T-helper 2 cell treated with Interferon-gamma antibody and Interleukin-4, amounts not matched to agents 5 μg/mL and 100 μg/mL, for 36 hours (primary cell): Measurements from ENCODE around the gene CDKL2.
A peak's percentile ranks its signal among the peaks of the same experiment; 100 is the strongest.
"Not testable (repeated sequence)": the region's sequence is repeated elsewhere in the genome, so short reads cannot be mapped to it uniquely, and the experiment has no call there.

Experiments
- DNase-seq: peaks from one replicate; pipeline ENCODE4 v3.0.0; 2021; ENCODE audit warnings: low spot score
- H3K27ac Mint-ChIP-seq: one replicate; pipeline ENCODE4 v1.8.0; 2021; ENCODE audit warnings: mild to moderate bottlenecking, mixed read lengths
- H3K27me3 Mint-ChIP-seq: one replicate; pipeline ENCODE4 v1.8.0; 2021; ENCODE audit warnings: low read depth, mixed read lengths
- H3K36me3 Mint-ChIP-seq: one replicate; pipeline ENCODE4 v1.8.0; 2021; ENCODE audit warnings: low read depth, mixed read lengths
- H3K4me1 Mint-ChIP-seq: one replicate; pipeline ENCODE4 v1.8.0; 2021; ENCODE audit warnings: low read depth, mixed read lengths
- H3K4me3 Mint-ChIP-seq: one replicate; pipeline ENCODE4 v1.8.0; 2022; ENCODE audit warnings: mild to moderate bottlenecking, moderate library complexity, mixed read lengths
- H3K9me3 Mint-ChIP-seq: one replicate; pipeline ENCODE4 v1.8.0; 2021; ENCODE audit warnings: mixed read lengths

The CDKL2 gene

GRCh38 chr4:75561789-75562188 is 68.5 kb downstream of the CDKL2 start:
- peaks cover 8% of the 10 kb centered on the region for H3K4me1 Mint-ChIP-seq
- DNase-seq, result no peak

DNA sequence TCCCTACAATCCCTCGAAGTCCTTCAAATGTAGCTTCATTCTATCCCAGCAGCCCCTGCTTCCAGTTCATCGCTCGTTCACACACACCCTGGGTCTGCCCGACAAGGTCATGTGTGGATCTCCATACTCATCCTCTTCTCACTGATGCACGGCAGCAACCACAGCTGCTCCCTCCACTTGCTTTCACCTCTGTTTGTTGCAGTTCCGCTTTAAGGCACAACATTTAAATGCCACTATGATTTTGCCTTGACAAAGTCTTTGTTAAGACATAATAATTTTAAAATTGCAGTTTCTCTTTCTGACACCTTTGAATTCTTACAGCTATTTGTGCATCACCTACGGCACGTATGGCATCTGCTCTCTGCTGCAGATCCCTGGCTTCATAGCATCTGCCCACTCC is 72.6 kb downstream of the CDKL2 start:
- Mint-ChIP-seq H3K36me3 (no peaks in the 10 kb centered on the region), H3K4me3 (no peak overlapping the region), H3K27ac (no peak overlapping the region), H3K4me1 (peaks cover 4% of the 10 kb centered on the region), H3K27me3 (peaks cover 19% of the 10 kb centered on the region), H3K9me3 (no peaks in the 10 kb centered on the region)
- DNase-seq, result no peak

More at GRCh38 chr4:75561789-75562188, 68.5 kb downstream of the CDKL2 start:
- no peaks in the 10 kb centered on the region for H3K9me3 Mint-ChIP-seq
- H3K4me3 Mint-ChIP-seq, result no peak overlapping the region
- H3K27ac Mint-ChIP-seq, result no peak overlapping the region
- no peaks in the 10 kb centered on the region for H3K36me3 Mint-ChIP-seq
- H3K27me3 Mint-ChIP-seq, result peaks cover 29% of the 10 kb centered on the region

GRCh38 chr4:75555294-75556164 is 74.8 kb downstream of the CDKL2 start, which contains the start of gene ODAPH:
TSS of gene ODAPH (plus strand) at chr4:75556066. CDS start at chr4:75556083, 17 bp downstream.
- no peaks in the 10 kb centered on the region for H3K36me3 Mint-ChIP-seq
- peaks cover 16% of the 10 kb centered on the region for H3K27me3 Mint-ChIP-seq
- peak; percentile 35 for DNase-seq
- peaks cover 4% of the 10 kb centered on the region for H3K4me1 Mint-ChIP-seq
- H3K4me3 Mint-ChIP-seq, result peak within 1 kb of the TSS; percentile 5
- H3K27ac Mint-ChIP-seq, result no peak within 1 kb of the TSS
- H3K9me3 Mint-ChIP-seq, result no peaks in the 10 kb centered on the region

DNA sequence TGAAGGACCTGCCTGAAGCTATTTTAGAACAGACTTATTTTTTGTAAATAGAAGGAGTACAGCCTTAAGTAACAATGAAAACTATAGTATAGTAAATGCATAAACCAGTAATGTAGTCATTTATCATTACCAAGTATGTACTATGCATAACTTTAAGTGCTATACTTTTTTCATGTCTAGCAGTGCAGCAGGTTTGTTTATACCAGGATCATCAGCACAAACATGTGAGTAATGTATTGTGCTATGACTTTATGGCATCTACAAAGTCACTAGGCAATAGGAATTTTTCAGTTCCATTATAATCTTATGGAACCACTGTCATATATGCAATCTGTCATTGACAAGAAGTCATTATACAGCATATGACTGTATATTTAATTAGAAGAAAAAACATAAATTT is 77.9 kb downstream of the CDKL2 start:
- DNase-seq, result no peak
- no peaks in the 10 kb centered on the region for H3K36me3 Mint-ChIP-seq
- H3K4me1 Mint-ChIP-seq, result peaks cover 6% of the 10 kb centered on the region
- no peak overlapping the region for H3K4me3 Mint-ChIP-seq
- H3K27me3 Mint-ChIP-seq, result no peaks in the 10 kb centered on the region
- H3K27ac Mint-ChIP-seq, result no peak overlapping the region
- H3K9me3 Mint-ChIP-seq, result no peaks in the 10 kb centered on the region

DNA sequence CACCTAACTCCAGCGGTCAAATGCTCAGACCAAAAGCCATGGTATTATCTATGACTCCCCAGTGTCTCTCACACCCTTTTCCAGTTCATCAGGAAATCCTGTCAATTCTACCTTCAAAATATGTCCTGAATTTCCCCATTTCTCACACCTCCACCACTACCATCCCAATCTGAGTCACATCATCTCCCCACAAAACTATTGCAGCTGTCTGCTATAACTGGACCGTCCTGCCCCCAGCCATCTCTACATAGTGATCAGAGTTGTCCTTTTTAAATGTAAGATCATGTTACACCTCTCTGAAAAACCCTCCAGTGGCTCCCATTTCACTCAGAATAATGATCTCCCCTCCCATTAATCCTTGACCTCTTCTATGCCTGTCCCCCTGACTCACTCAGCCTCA is 81.3 kb downstream of the CDKL2 start:
- Mint-ChIP-seq H3K4me1 (peaks cover 2% of the 10 kb centered on the region), H3K36me3 (no peaks in the 10 kb centered on the region), H3K27ac (no peak overlapping the region), H3K4me3 (no peak overlapping the region), H3K27me3 (no peaks in the 10 kb centered on the region), H3K9me3 (no peaks in the 10 kb centered on the region)
- no peak for DNase-seq

DNA sequence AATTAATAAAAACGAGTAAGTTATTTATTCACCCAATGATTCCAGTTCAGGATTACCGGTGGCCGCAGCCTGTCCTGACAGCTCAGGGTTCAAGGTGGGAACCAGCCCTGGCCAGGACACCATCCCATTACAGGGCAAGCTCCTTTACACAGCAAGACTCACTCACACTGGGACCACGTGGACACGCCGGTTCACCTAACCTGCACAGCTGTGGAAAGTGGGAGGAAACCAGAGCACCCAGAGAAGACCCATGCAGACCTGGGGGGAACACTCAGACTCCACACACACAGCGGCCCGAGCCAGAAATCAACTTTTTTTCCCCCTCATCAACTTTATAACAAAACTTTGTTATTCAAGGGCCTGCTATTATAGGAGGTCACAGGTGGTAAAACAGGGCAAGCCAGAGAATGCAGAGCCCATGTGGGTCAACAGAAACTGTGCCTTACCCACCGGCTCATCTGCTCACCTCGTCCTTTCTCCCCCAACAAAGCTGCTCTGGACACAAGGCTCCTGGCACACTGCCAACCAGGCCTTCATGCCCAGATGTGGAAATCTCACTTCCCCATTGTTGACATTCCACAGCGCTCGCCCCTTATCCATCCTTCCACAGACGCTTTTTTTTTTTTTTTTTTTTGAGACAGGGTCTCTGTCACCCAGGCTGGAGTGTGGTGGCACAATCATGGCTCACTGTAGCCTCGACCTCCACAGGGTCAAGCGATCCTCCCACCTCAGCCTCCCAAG is 82.5 kb downstream of the CDKL2 start:
- DNase-seq, result no peak
- H3K27me3 Mint-ChIP-seq, result no peaks in the 10 kb centered on the region
- no peaks in the 10 kb centered on the region for H3K36me3 Mint-ChIP-seq
- H3K27ac Mint-ChIP-seq, result no peak overlapping the region
- H3K4me1 Mint-ChIP-seq, result peaks cover 2% of the 10 kb centered on the region
- no peak overlapping the region for H3K4me3 Mint-ChIP-seq
- H3K9me3 Mint-ChIP-seq, result no peaks in the 10 kb centered on the region

DNA sequence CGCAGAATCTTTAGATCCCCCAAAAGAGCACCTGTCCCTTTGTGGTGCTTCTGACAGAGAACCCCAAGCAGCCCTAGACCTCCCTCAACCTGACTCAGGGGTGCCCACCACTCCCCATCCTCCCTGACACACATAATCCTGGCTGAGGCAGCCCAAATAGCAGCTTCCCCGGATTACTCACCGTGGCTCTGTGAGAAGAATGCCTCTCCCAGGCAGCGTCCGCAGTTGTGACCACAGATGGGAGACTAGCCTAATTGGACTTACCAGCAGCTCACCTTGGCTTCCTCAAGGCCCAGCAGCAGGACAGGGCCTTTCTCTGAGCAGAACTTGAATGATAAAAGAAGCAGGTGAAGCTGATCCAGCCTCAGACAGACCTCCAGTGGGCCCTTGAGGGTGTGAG is 84.8 kb downstream of the CDKL2 start:
- Mint-ChIP-seq H3K36me3 (no peaks in the 10 kb centered on the region), H3K9me3 (no peaks in the 10 kb centered on the region), H3K4me1 (peaks cover 2% of the 10 kb centered on the region), H3K27ac (no peak overlapping the region), H3K4me3 (no peak overlapping the region), H3K27me3 (no peaks in the 10 kb centered on the region)
- no peak for DNase-seq

DNA sequence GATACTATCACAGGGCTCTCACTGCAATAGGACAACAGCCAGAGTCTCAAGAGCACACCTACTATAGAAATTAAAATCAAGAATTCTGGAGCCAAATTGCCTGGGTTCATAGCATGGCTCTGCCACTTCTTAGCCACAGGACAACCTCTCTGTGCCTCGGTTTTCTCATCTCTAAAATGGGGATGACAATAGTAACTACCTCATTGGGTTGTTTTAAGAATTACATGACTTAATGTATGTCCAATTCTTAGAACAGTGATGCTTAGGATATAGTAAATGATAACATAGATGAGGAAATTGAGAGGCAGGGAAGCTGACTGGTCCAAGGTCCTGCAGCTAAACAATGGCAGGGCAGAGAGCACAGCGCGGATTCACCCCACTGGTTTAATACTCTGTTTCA is 85.5 kb downstream of the CDKL2 start:
- DNase-seq, result no peak
- Mint-ChIP-seq H3K9me3 (no peaks in the 10 kb centered on the region), H3K4me1 (peaks cover 2% of the 10 kb centered on the region), H3K27ac (no peak overlapping the region), H3K4me3 (no peak overlapping the region), H3K27me3 (no peaks in the 10 kb centered on the region), H3K36me3 (no peaks in the 10 kb centered on the region)

- not testable (repeated sequence) for H3K36me3 Mint-ChIP-seq, H3K4me3 Mint-ChIP-seq, H3K27ac Mint-ChIP-seq, DNase-seq, H3K27me3 Mint-ChIP-seq, H3K4me1 Mint-ChIP-seq, H3K9me3 Mint-ChIP-seq
These were observed 86.1 kb downstream of the CDKL2 start for GRCh38 chr4:75544220-75544619.

- H3K4me1 Mint-ChIP-seq, result no peaks in the 10 kb centered on the region
- H3K36me3 Mint-ChIP-seq, result no peaks in the 10 kb centered on the region
- no peak overlapping the region for H3K27ac Mint-ChIP-seq
- no peak for DNase-seq
- no peak overlapping the region for H3K4me3 Mint-ChIP-seq
- H3K27me3 Mint-ChIP-seq, result no peaks in the 10 kb centered on the region
- H3K9me3 Mint-ChIP-seq, result no peaks in the 10 kb centered on the region
These were observed 87.5 kb downstream of the CDKL2 start for GRCh38 chr4:75542824-75543223.

DNA sequence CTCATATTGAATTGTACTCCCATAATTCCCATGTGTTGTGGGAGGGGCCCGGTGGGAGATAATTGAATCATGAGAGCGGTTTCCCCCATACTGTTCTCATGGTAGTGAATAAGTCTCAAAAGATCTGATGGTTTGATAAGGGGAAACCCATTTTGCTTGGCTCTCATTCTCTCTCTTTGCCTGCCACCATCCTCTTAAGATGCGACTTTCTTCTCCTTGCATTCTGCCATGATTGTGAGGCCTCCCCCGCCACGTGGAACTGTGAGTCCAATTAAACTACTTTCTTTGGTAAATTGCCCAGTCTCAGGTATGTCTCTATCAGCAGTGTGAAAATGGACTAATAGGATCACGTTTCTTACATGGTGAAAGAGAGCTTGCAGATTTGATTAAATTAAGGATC is 93.0 kb downstream of the CDKL2 start:
- not testable (repeated sequence) for H3K27ac Mint-ChIP-seq, H3K4me3 Mint-ChIP-seq, H3K4me1 Mint-ChIP-seq, H3K27me3 Mint-ChIP-seq, H3K9me3 Mint-ChIP-seq, DNase-seq
- peaks cover 13% of the 10 kb centered on the region for H3K36me3 Mint-ChIP-seq

DNA sequence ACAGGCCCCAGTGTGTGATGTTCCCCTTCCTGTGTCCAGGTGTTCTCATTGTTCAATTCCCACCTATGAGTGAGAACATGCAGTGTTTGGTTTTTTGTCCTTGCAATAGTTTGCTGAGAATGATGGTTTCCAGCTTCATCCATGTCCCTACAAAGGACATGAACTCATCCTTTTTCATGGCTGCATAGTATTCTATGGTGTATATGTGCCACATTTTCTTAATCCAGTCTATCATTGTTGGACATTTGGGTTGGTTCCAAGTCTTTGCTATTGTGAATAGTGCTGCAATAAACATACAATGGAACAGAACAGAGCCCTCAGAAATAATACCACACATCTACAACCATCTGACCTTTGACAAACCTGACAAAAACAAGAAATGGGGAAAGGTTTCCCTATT is 96.4 kb downstream of the CDKL2 start:
- H3K4me3 Mint-ChIP-seq, H3K4me1 Mint-ChIP-seq, DNase-seq, H3K27ac Mint-ChIP-seq, H3K27me3 Mint-ChIP-seq, H3K9me3 Mint-ChIP-seq: not testable (repeated sequence)
- H3K36me3 Mint-ChIP-seq, result peaks cover 33% of the 10 kb centered on the region

DNA sequence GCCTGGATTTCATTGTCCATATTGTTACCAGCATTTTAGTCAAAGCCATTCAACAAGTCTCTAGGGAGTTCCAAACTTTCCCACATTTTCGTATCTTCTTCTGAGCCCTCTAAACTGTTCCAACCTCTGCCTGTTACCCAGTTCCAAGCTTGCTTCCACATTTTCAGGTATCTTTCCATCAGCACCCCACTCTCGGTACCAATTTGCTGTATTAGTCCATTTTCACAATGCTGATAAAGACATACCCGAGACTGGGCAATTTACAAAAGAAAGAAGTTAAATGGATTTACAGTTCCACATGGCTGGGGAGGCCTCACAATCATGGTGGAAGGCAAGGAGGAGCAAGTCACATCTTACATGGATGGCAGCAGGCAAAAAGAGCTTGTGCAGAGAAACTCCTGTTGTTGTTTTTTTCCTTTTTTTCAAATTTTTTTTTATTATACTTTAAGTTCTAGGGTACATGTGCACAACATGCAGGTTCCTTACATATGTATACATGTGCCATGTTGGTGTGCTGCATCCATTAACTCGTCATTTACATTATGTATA is 96.9 kb downstream of the CDKL2 start:
- H3K27me3 Mint-ChIP-seq, H3K4me1 Mint-ChIP-seq, H3K4me3 Mint-ChIP-seq, DNase-seq, H3K27ac Mint-ChIP-seq, H3K9me3 Mint-ChIP-seq: not testable (repeated sequence)
- peaks cover 34% of the 10 kb centered on the region for H3K36me3 Mint-ChIP-seq

- not testable (repeated sequence) for H3K9me3 Mint-ChIP-seq, H3K4me3 Mint-ChIP-seq, H3K27ac Mint-ChIP-seq, DNase-seq, H3K27me3 Mint-ChIP-seq, H3K4me1 Mint-ChIP-seq
- H3K36me3 Mint-ChIP-seq, result peaks cover 42% of the 10 kb centered on the region
These were observed 98.7 kb downstream of the CDKL2 start for GRCh38 chr4:75531536-75532143.
